HCT116 (cell line): ENCODE measurements around the gene TSPAN5.

ENCODE experiments used
- CTCF ChIP-seq, 3 experiments: fragments of 200-600 bp in 1 of 3; sonication (generic) in 1 of 3; IDR thresholded peaks in 2 of 3; conservative IDR thresholded peaks in 1 of 3; 2 replicates each; pipeline ENCODE4 v1.5.1; 2012 to 2017; ENCODE audit warnings: low read depth in 2 of 3, low read length in 2 of 3, antibody characterized with exemption in 1 of 3, borderline replicate concordance in 1 of 3, control low read depth in 1 of 3, mild to moderate bottlenecking in 1 of 3, mixed read lengths in 1 of 3, mixed run types in 1 of 3, moderate library complexity in 1 of 3; ENCODE audit not compliant: insufficient read depth in 1 of 3
- EZH2phosphoT487 ChIP-seq: fragments of 200-600 bp; IDR thresholded peaks from 2 replicates; pipeline ENCODE4 v1.6.1; 2018; ENCODE audit warnings: antibody characterized with exemption, borderline replicate concordance
- MAX ChIP-seq: IDR thresholded peaks from 2 replicates; pipeline ENCODE4 v1.6.1; 2012
- POLR2A ChIP-seq: IDR thresholded peaks from 2 replicates; pipeline ENCODE4 v1.7.0; 2011; ENCODE audit warnings: borderline replicate concordance; ENCODE audit not compliant: insufficient read depth, insufficient read length; ENCODE audit errors: extremely low read depth
- POLR2AphosphoS5 ChIP-seq: IDR thresholded peaks from 2 replicates; pipeline ENCODE4 v1.6.1; 2011; ENCODE audit warnings: mild to moderate bottlenecking, low read depth, low read length, moderate library complexity

GRCh38 chr4:98564852-98565251 lies 93.6 kb downstream of the TSPAN5 start:
- TF ChIP-seq MAX = no peak
- no peak for TF ChIP-seq POLR2AphosphoS5
- no peak for TF ChIP-seq CTCF (IDR thresholded peaks at IDR 0.05 in 2 of 3, conservative IDR thresholded peaks at IDR 0.05 in 1 of 3; ENCODE audit: borderline replicate concordance in 1 of 3, insufficient read depth in 1 of 3, low read depth in 2 of 3, low read length in 2 of 3)
- TF ChIP-seq POLR2A = no peak
- no peak for TF ChIP-seq EZH2phosphoT487
